Liver (tissue), 3 donors: ENCODE measurements around the gene DNAH10.

Experiments used
- CTCF ChIP-seq: fragments of 150-350 bp; IDR thresholded peaks from 2 replicates; pipeline ENCODE4 v1.5.1; 2017; ENCODE audit warnings: improper control_type of control experiment, low read depth, low read length; ENCODE audit not compliant: missing input control
- JUND ChIP-seq, 2 donors: IDR thresholded peaks; 2 replicates each; pipeline ENCODE4 v1.6.1; 2016; ENCODE audit warnings: antibody characterized with exemption in 2 of 2
- TAF1 ChIP-seq: conservative IDR thresholded peaks from 2 replicates; pipeline ENCODE4 v1.6.1; 2016; ENCODE audit warnings: antibody characterized with exemption, mild to moderate bottlenecking
- TF ChIP-seq, protein P1 (sequence below): IDR thresholded peaks from 2 replicates; pipeline ENCODE4 v1.6.1; 2016; ENCODE audit warnings: antibody characterized with exemption
- donor health status: healthy.
- donor health status: healthy.

GRCh38 chr12:123928274-123928865 lies 166.3 kb downstream of the DNAH10 start:
- no peak for TF ChIP-seq CTCF
- TF ChIP-seq, protein P1, sequence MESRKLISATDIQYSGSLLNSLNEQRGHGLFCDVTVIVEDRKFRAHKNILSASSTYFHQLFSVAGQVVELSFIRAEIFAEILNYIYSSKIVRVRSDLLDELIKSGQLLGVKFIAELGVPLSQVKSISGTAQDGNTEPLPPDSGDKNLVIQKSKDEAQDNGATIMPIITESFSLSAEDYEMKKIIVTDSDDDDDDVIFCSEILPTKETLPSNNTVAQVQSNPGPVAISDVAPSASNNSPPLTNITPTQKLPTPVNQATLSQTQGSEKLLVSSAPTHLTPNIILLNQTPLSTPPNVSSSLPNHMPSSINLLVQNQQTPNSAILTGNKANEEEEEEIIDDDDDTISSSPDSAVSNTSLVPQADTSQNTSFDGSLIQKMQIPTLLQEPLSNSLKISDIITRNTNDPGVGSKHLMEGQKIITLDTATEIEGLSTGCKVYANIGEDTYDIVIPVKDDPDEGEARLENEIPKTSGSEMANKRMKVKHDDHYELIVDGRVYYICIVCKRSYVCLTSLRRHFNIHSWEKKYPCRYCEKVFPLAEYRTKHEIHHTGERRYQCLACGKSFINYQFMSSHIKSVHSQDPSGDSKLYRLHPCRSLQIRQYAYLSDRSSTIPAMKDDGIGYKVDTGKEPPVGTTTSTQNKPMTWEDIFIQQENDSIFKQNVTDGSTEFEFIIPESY = no peak
- TF ChIP-seq TAF1 = no peak
- no peak for TF ChIP-seq JUND (IDR thresholded peaks at IDR 0.05)
